Activated T-cell treated with anti-CD3 and anti-CD28 coated beads for 24 hours (primary cell): ENCODE measurements around the gene CSNK2A3.
"Not testable (repeated sequence)": the region's sequence is repeated elsewhere in the genome, so short reads cannot be mapped to it uniquely, and the experiment has no call there.

Experiments
- DNase-seq: peaks from one replicate; pipeline ENCODE4 v3.0.0-alpha.2; 2020; ENCODE audit warnings: low read depth

The CSNK2A3 gene

GRCh38 chr11:11379661-11380060 is 26.6 kb upstream of the CSNK2A3 start:
- no peak for DNase-seq

GRCh38 chr11:11378184-11378940 is 25.3 kb upstream of the CSNK2A3 start:
- DNase-seq = no peak

- no peak for DNase-seq
These were observed 21.5 kb upstream of the CSNK2A3 start for GRCh38 chr11:11374358-11375148.

GRCh38 chr11:11373934-11374333 is 20.9 kb upstream of the CSNK2A3 start:
- DNase-seq = no peak

- DNase-seq = no peak
These were observed 19.4 kb upstream of the CSNK2A3 start for GRCh38 chr11:11372461-11372860.

GRCh38 chr11:11370962-11371303 is 17.9 kb upstream of the CSNK2A3 start:
- no peak for DNase-seq

GRCh38 chr11:11370255-11370961 is 17.4 kb upstream of the CSNK2A3 start:
- DNase-seq = no peak

GRCh38 chr11:11366793-11367192 is 13.7 kb upstream of the CSNK2A3 start:
- no peak for DNase-seq

- no peak for DNase-seq
These were observed 10.6 kb upstream of the CSNK2A3 start for GRCh38 chr11:11363674-11364073.

- no peak for DNase-seq
These were observed 6.6 kb upstream of the CSNK2A3 start for GRCh38 chr11:11359611-11360010.

- DNase-seq = no peak
These were observed 3.8 kb upstream of the CSNK2A3 start for GRCh38 chr11:11356842-11357241.

GRCh38 chr11:11351851-11352250 is 1.2 kb downstream of the CSNK2A3 start:
- DNase-seq = not testable (repeated sequence)

GRCh38 chr11:11351042-11351586 is 1.9 kb downstream of the CSNK2A3 start:
- no peak for DNase-seq

- DNase-seq = no peak
These were observed 3.1 kb downstream of the CSNK2A3 start for GRCh38 chr11:11349870-11350337.

- no peak for DNase-seq
These were observed 3.8 kb downstream of the CSNK2A3 start for GRCh38 chr11:11349106-11349825.

- no peak for DNase-seq
These were observed 4.7 kb downstream of the CSNK2A3 start for GRCh38 chr11:11348303-11348702.

- no peak for DNase-seq
These were observed 5.5 kb downstream of the CSNK2A3 start for GRCh38 chr11:11347592-11347991.

- DNase-seq = no peak
These were observed 6.7 kb downstream of the CSNK2A3 start for GRCh38 chr11:11346303-11346702.

- DNase-seq = no peak
These were observed 8.0 kb downstream of the CSNK2A3 start for GRCh38 chr11:11345099-11345498.

- no peak for DNase-seq
These were observed 9.0 kb downstream of the CSNK2A3 start for GRCh38 chr11:11344045-11344444.

- DNase-seq = no peak
These were observed 14.7 kb downstream of the CSNK2A3 start for GRCh38 chr11:11338304-11338703.

GRCh38 chr11:11336664-11337063 is 16.4 kb downstream of the CSNK2A3 start:
- no peak for DNase-seq
